HepG2 (cell line): ENCODE measurements around the gene NLGN4X. TPM values are rescaled to one million over a fixed set of nuclear protein-coding genes. Genes with fewer than 3 reads are reported as not detected.

Experiments used
- ATAC-seq: fragments of 200-7000 bp; cut with Tn5 transposase; 3 replicates; pipeline ENCODE4 v1.9.1; 2020; ENCODE audit warnings: mild to moderate bottlenecking, moderate library complexity
- BruUV-seq: library from RNA; stranded (reverse); fragments of 400-500 nt; replicated peaks from 2 replicates; lab custom pipeline; 2021; lab: Mats Ljungman, UMichigan
- CTCF ChIA-PET: fragments of 300-600 bp; formaldehyde crosslinking; extraction: SDS; loops from one replicate; lab custom pipeline; 2021; ENCODE audit warnings: low total read pairs, inconsistent platforms, low intra/inter-chr PET ratio; lab: Yijun Ruan, JAX
- POLR2A ChIA-PET: fragments of 350-600 bp; sonication (Branson Sonifier 250); formaldehyde crosslinking; loops from one replicate; lab custom pipeline; 2020; ENCODE audit warnings: antibody characterized with exemption, inconsistent platforms; lab: Yijun Ruan, JAX
- DNase-seq: peaks from one replicate; pipeline ENCODE4 v3.0.0-alpha.2; 2015; ENCODE audit warnings: low spot score
- FAIRE-seq: peaks from 3 replicates; lab custom pipeline; 2011; peaks lifted over from hg19 to GRCh38; lab: Jason Lieb, UNC
- H2AFZ ChIP-seq: one replicate; pipeline ENCODE4 v1.6.1; 2011; ENCODE audit warnings: low read length, inconsistent platforms
- H3K27ac ChIP-seq: fragments of 300-600 bp; 3 replicates; pipeline ENCODE4 v1.8.0; 2011; ENCODE audit warnings: mixed run types, mild to moderate bottlenecking, mixed read lengths, low read length, inconsistent platforms; ENCODE audit not compliant: insufficient read depth; ENCODE audit errors: extremely low read length
- H3K27me3 ChIP-seq, 2 experiments: fragments of 200-600 bp in 1 of 2; 2 replicates in 1 of 2; 3 replicates in 1 of 2; pipeline versions ENCODE4 v1.6.0 to v1.8.0; 2011; ENCODE audit warnings: low read length in 2 of 2, mild to moderate bottlenecking in 2 of 2, moderate library complexity in 2 of 2, inconsistent platforms in 1 of 2; ENCODE audit not compliant: insufficient read depth in 2 of 2, control insufficient read depth in 1 of 2
- H3K36me3 ChIP-seq, 2 experiments: fragments of 200-600 bp in 1 of 2; replicated peaks in 1 of 2; 2 replicates in 1 of 2; 3 replicates in 1 of 2; pipeline versions ENCODE4 v1.5.1 to v1.8.0; 2011; ENCODE audit warnings: low read length in 2 of 2, inconsistent platforms in 1 of 2; ENCODE audit not compliant: insufficient read depth in 2 of 2, control insufficient read depth in 1 of 2
- H3K4me1 ChIP-seq: 2 replicates; pipeline ENCODE4 v1.5.1; 2012; ENCODE audit warnings: low read length, inconsistent platforms; ENCODE audit not compliant: insufficient read depth
- H3K4me2 ChIP-seq: 2 replicates; pipeline ENCODE4 v1.6.0; 2011; ENCODE audit warnings: low read depth, low read length, inconsistent platforms
- H3K4me3 ChIP-seq, 3 experiments: fragments of 200-600 bp in 1 of 3; sonication (generic), shearing (Covaris generic) in 1 of 3; replicated peaks in 1 of 3; 2 replicates each; pipeline ENCODE4 v1.5.1; 2011 to 2016; ENCODE audit warnings: low read length in 3 of 3, inconsistent platforms in 2 of 3, low read depth in 2 of 3, mild to moderate bottlenecking in 2 of 3, control low read depth in 1 of 3, mixed read lengths in 1 of 3; ENCODE audit not compliant: insufficient read depth in 1 of 3
- H3K79me2 ChIP-seq: one replicate; pipeline ENCODE4 v1.6.1; 2011; ENCODE audit warnings: low read length, inconsistent platforms; ENCODE audit not compliant: insufficient read depth
- H3K9ac ChIP-seq: 2 replicates; pipeline ENCODE4 v1.6.0; 2011; ENCODE audit warnings: mild to moderate bottlenecking, low read depth, low read length, inconsistent platforms; ENCODE audit not compliant: insufficient read depth
- H3K9me3 ChIP-seq: 2 replicates; pipeline ENCODE4 v1.5.1; 2012; ENCODE audit warnings: mild to moderate bottlenecking, low read length
- H4K20me1 ChIP-seq: 2 replicates; pipeline ENCODE4 v1.6.0; 2011; ENCODE audit warnings: inconsistent platforms, mild to moderate bottlenecking, low read length, moderate library complexity; ENCODE audit not compliant: insufficient read depth
- DPF2 ChIP-seq: sonication (generic); formaldehyde crosslinking; IDR thresholded peaks from 2 replicates; pipeline ENCODE4 v1.4.0; 2020; ENCODE audit warnings: mild to moderate bottlenecking, low read depth, missing genetic modification reagents, borderline replicate concordance
- MTF1 ChIP-seq: sonication (generic); formaldehyde crosslinking; IDR thresholded peaks from 2 replicates; pipeline ENCODE4 v1.5.0; 2020; ENCODE audit warnings: missing genetic modification reagents
- NKX3-1 ChIP-seq: sonication (generic); formaldehyde crosslinking; IDR thresholded peaks from 2 replicates; pipeline ENCODE4 v1.5.0; 2020; ENCODE audit warnings: missing genetic modification reagents
- POLR2AphosphoS5 ChIP-seq: IDR thresholded peaks from 2 replicates; pipeline ENCODE4 v1.6.1; 2012; ENCODE audit warnings: low read depth, low read length
- SMYD3 ChIP-seq: sonication (generic); formaldehyde crosslinking; IDR thresholded peaks from 2 replicates; pipeline ENCODE4 v1.8.1; 2023; ENCODE audit warnings: mild to moderate bottlenecking, missing genetic modification reagents
- TBX3 ChIP-seq: fragments of 450-650 bp; IDR thresholded peaks from 2 replicates; pipeline ENCODE4 v1.6.1; 2017; ENCODE audit warnings: antibody characterized with exemption, mild to moderate bottlenecking, inconsistent platforms, borderline replicate concordance
- ZBTB10 ChIP-seq: sonication (generic); formaldehyde crosslinking; IDR thresholded peaks from 2 replicates; pipeline ENCODE4 v1.4.0; 2020; ENCODE audit warnings: missing genetic modification reagents, borderline replicate concordance
- ZNF232 ChIP-seq: sonication (generic); formaldehyde crosslinking; IDR thresholded peaks from 2 replicates; pipeline ENCODE4 v1.4.0; 2020; ENCODE audit warnings: missing genetic modification reagents, borderline replicate concordance
- ZNF7 ChIP-seq: IDR thresholded peaks from 2 replicates; pipeline ENCODE4 v1.6.1; 2016; ENCODE audit warnings: missing biosample characterization, missing genetic modification reagents
- ZNF770 ChIP-seq: sonication (generic); formaldehyde crosslinking; IDR thresholded peaks from 2 replicates; pipeline ENCODE4 v1.5.0; 2020; ENCODE audit warnings: mild to moderate bottlenecking, missing genetic modification reagents
- ZNF782 ChIP-seq: sonication (generic); formaldehyde crosslinking; IDR thresholded peaks from 2 replicates; pipeline ENCODE4 v1.4.0; 2020; ENCODE audit warnings: missing genetic modification reagents, mild to moderate bottlenecking, borderline replicate concordance
- ZSCAN30 ChIP-seq: sonication (generic); formaldehyde crosslinking; IDR thresholded peaks from 2 replicates; pipeline ENCODE4 v1.5.0; 2020; ENCODE audit warnings: mild to moderate bottlenecking, missing genetic modification reagents
- WGBS: methylation state at CpG from one replicate; pipeline ENCODE4 v1.1.6; 2017; ENCODE audit warnings: low lambda C conversion rate; 5-methylcytosine and 5-hydroxymethylcytosine counted together
- in situ Hi-C: cut with HindIII; loops from 2 replicates; pipeline ENCODE4 v1.10.0; 2017; ENCODE audit warnings: low pct_unique_long_range_greater_than_20kb; ENCODE audit not compliant: extremely low pct_ligation_motif_present
- intact Hi-C: fragments of 100-400 bp; cut with micrococcal nuclease; formaldehyde crosslinking; loops from one replicate; pipeline ENCODE4 v1.10.0; 2022; ENCODE audit not compliant: unreplicated experiment
- polyA plus RNA-seq, 8 experiments: library from polyadenylated mRNA; depleted of rRNA in 3 of 8; stranded (reverse) in 7 of 8; unstranded in 1 of 8; fragments of >200 nt; fragmentation: Illumina TruSeq in 4 of 8; extraction: Trizol in 4 of 8; gene quantifications; 2 replicates each; pipeline versions ENCODE4 v1.2.1 to v1.2.3, GENCODE V29; 2011 to 2016; ENCODE audit warnings: low read depth in 4 of 8, missing spikeins in 1 of 8, mixed read lengths in 1 of 8; ENCODE audit not compliant: insufficient read depth in 1 of 8
- total RNA-seq, 5 experiments: library from RNA; depleted of rRNA; stranded (reverse); fragments of >200 nt; fragmentation: Illumina TruSeq; extraction: Trizol; gene quantifications; 2 replicates each; pipeline ENCODE4 v1.2.3, GENCODE V29; 2016; ENCODE audit warnings: low read depth in 1 of 5
- TF ChIP-seq, protein P1 (sequence below): sonication (generic); formaldehyde crosslinking; conservative IDR thresholded peaks from 2 replicates; pipeline ENCODE4 v1.4.0; 2020; ENCODE audit warnings: mild to moderate bottlenecking, missing genetic modification reagents, moderate library complexity
- TF ChIP-seq, protein P2 (sequence below): sonication (generic); formaldehyde crosslinking; IDR thresholded peaks from 2 replicates; pipeline ENCODE4; 2020; ENCODE audit warnings: missing genetic modification reagents, mild to moderate bottlenecking, borderline replicate concordance

NLGN4X gene
- total and polyA plus RNA-seq, 2 of the 13 experiments (the other 11 are each of a cell fraction or from before 2014, with no cell fraction given), result not detected

- 8% methylated on average over 4 of the region's 6 CpGs for WGBS
- TF ChIP-seq ZNF782 (no peak), ZNF7 (no peak), ZBTB10 (CRISPR knock-in tag) (no peak), SMYD3 (CRISPR knock-in tag) (no peak), POLR2AphosphoS5 (no peak), ZSCAN30 (CRISPR knock-in tag) (no peak), TBX3 (no peak), DPF2 (CRISPR knock-in tag) (no peak), ZNF232 (CRISPR knock-in tag) (no peak), NKX3-1 (CRISPR knock-in tag) (no peak), ZNF770 (CRISPR knock-in tag) (no peak), MTF1 (no peak)
- TF ChIP-seq, protein P1, sequence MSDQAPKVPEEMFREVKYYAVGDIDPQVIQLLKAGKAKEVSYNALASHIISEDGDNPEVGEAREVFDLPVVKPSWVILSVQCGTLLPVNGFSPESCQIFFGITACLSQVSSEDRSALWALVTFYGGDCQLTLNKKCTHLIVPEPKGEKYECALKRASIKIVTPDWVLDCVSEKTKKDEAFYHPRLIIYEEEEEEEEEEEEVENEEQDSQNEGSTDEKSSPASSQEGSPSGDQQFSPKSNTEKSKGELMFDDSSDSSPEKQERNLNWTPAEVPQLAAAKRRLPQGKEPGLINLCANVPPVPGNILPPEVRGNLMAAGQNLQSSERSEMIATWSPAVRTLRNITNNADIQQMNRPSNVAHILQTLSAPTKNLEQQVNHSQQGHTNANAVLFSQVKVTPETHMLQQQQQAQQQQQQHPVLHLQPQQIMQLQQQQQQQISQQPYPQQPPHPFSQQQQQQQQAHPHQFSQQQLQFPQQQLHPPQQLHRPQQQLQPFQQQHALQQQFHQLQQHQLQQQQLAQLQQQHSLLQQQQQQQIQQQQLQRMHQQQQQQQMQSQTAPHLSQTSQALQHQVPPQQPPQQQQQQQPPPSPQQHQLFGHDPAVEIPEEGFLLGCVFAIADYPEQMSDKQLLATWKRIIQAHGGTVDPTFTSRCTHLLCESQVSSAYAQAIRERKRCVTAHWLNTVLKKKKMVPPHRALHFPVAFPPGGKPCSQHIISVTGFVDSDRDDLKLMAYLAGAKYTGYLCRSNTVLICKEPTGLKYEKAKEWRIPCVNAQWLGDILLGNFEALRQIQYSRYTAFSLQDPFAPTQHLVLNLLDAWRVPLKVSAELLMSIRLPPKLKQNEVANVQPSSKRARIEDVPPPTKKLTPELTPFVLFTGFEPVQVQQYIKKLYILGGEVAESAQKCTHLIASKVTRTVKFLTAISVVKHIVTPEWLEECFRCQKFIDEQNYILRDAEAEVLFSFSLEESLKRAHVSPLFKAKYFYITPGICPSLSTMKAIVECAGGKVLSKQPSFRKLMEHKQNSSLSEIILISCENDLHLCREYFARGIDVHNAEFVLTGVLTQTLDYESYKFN (CRISPR knock-in tag), result no peak
- TF ChIP-seq, protein P2, sequence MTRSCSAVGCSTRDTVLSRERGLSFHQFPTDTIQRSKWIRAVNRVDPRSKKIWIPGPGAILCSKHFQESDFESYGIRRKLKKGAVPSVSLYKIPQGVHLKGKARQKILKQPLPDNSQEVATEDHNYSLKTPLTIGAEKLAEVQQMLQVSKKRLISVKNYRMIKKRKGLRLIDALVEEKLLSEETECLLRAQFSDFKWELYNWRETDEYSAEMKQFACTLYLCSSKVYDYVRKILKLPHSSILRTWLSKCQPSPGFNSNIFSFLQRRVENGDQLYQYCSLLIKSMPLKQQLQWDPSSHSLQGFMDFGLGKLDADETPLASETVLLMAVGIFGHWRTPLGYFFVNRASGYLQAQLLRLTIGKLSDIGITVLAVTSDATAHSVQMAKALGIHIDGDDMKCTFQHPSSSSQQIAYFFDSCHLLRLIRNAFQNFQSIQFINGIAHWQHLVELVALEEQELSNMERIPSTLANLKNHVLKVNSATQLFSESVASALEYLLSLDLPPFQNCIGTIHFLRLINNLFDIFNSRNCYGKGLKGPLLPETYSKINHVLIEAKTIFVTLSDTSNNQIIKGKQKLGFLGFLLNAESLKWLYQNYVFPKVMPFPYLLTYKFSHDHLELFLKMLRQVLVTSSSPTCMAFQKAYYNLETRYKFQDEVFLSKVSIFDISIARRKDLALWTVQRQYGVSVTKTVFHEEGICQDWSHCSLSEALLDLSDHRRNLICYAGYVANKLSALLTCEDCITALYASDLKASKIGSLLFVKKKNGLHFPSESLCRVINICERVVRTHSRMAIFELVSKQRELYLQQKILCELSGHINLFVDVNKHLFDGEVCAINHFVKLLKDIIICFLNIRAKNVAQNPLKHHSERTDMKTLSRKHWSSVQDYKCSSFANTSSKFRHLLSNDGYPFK, result no peak
Observed at GRCh38 chrX:5936438-5936837, 292.2 kb downstream of the NLGN4X start.

More at GRCh38 chrX:5936438-5936837, 292.2 kb downstream of the NLGN4X start:
- Histone ChIP-seq H3K9me3 (no peaks in the 10 kb centered on the region), H3K79me2 (no peaks in the 10 kb centered on the region), H2AFZ (no peak overlapping the region), H3K4me1 (no peaks in the 10 kb centered on the region), H3K27me3 (no peaks in the 10 kb centered on the region), H4K20me1 (no peaks in the 10 kb centered on the region), H3K9ac (no peak overlapping the region), H3K4me2 (no peak overlapping the region), H3K4me3 (no peak overlapping the region), H3K36me3 (no peaks in the 10 kb centered on the region), H3K27ac (no peak overlapping the region)
- FAIRE-seq (no peak), ATAC-seq (no peak), DNase-seq (no peak)
- BruUV-seq, result no TSS peak
- CTCF ChIA-PET, result no interaction called here
- POLR2A ChIA-PET, result no interaction called here
- intact Hi-C loops, result no loop called here
- in situ Hi-C loops, result no loop called here
